ENCODE data around the gene SYT13.

SYT13 gene

GRCh38 chr11:45245218-45246045 is 40.7 kb downstream of the SYT13 start:
- no peak for DNase-seq (ENCODE audit: low spot score in 2 of 2)
- no peak overlapping the region for H3K4me3 ChIP-seq
- H3K27me3 ChIP-seq (ENCODE audit: low read depth) = no peaks in the 10 kb centered on the region
- no peaks in the 10 kb centered on the region for H3K9me3 ChIP-seq
- H3K4me1 ChIP-seq = no peaks in the 10 kb centered on the region
- no peaks in the 10 kb centered on the region for H3K36me3 ChIP-seq (replicated peaks)
- in situ Hi-C loops (cut with MboI; ENCODE audit: low sequenced_read_pairs) = no loop called here

- in situ Hi-C loops (cut with MboI; ENCODE audit: low sequenced_read_pairs) = no loop called here
- Histone ChIP-seq H3K9me3 (no peaks in the 10 kb centered on the region), H3K27me3 (ENCODE audit: low read depth) (no peaks in the 10 kb centered on the region), H3K4me1 (no peaks in the 10 kb centered on the region), H3K4me3 (no peak overlapping the region), H3K36me3 (replicated peaks) (no peaks in the 10 kb centered on the region)
- no peak for DNase-seq (ENCODE audit: low spot score in 2 of 2)
These were observed 42.2 kb downstream of the SYT13 start for GRCh38 chr11:45243967-45244366.

GRCh38 chr11:45239733-45240132 is 46.4 kb downstream of the SYT13 start:
- H3K36me3 ChIP-seq (replicated peaks) = no peaks in the 10 kb centered on the region
- in situ Hi-C loops (cut with MboI; ENCODE audit: low sequenced_read_pairs) = loop anchor here (10.0 kb wide), 1 partner anchor 65 kb away; no protein-coding TSS in a partner anchor
- H3K4me3 ChIP-seq = no peak overlapping the region
- H3K9me3 ChIP-seq = no peaks in the 10 kb centered on the region
- no peaks in the 10 kb centered on the region for H3K4me1 ChIP-seq
- H3K27me3 ChIP-seq (ENCODE audit: low read depth) = 0 out of 2 replicates have a peak, but pooled peaks cover 2% of the 10 kb centered on the region
- no peak for DNase-seq (ENCODE audit: low spot score in 2 of 2)

GRCh38 chr11:45238724-45239123 is 47.4 kb downstream of the SYT13 start:
- no peak for DNase-seq (ENCODE audit: low spot score in 2 of 2)
- Histone ChIP-seq H3K4me1 (no peaks in the 10 kb centered on the region), H3K36me3 (replicated peaks) (no peaks in the 10 kb centered on the region), H3K9me3 (no peaks in the 10 kb centered on the region), H3K27me3 (ENCODE audit: low read depth) (0 out of 2 replicates have a peak, but pooled peaks cover 2% of the 10 kb centered on the region), H3K4me3 (no peak overlapping the region)
- in situ Hi-C loops (cut with MboI; ENCODE audit: low sequenced_read_pairs) = loop anchor here (10.0 kb wide), 1 partner anchor 64 kb away; no protein-coding TSS in a partner anchor

GRCh38 chr11:45237711-45238315 is 48.3 kb downstream of the SYT13 start:
- Histone ChIP-seq H3K4me1 (no peaks in the 10 kb centered on the region), H3K9me3 (no peaks in the 10 kb centered on the region), H3K36me3 (replicated peaks) (no peaks in the 10 kb centered on the region), H3K4me3 (no peak overlapping the region), H3K27me3 (ENCODE audit: low read depth) (0 out of 2 replicates have a peak, but pooled peaks cover 2% of the 10 kb centered on the region)
- no peak for DNase-seq (ENCODE audit: low spot score in 2 of 2)
- in situ Hi-C loops (cut with MboI; ENCODE audit: low sequenced_read_pairs) = loop anchor here (10.0 kb wide), 1 partner anchor 63 kb away; no protein-coding TSS in a partner anchor

- no peaks in the 10 kb centered on the region for H3K36me3 ChIP-seq (replicated peaks)
- DNase-seq (ENCODE audit: low spot score in 2 of 2) = no peak
- no peak overlapping the region for H3K4me3 ChIP-seq
- H3K9me3 ChIP-seq = no peaks in the 10 kb centered on the region
- 0 out of 2 replicates have a peak, but pooled peaks cover 2% of the 10 kb centered on the region for H3K27me3 ChIP-seq (ENCODE audit: low read depth)
- in situ Hi-C loops (cut with MboI; ENCODE audit: low sequenced_read_pairs) = loop anchor here (10.0 kb wide), 1 partner anchor 60 kb away; no protein-coding TSS in a partner anchor
- H3K4me1 ChIP-seq = no peaks in the 10 kb centered on the region
These were observed 51.7 kb downstream of the SYT13 start for GRCh38 chr11:45234306-45235006.

GRCh38 chr11:45233804-45234170 is 52.4 kb downstream of the SYT13 start:
- no peaks in the 10 kb centered on the region for H3K4me1 ChIP-seq
- H3K4me3 ChIP-seq = no peak overlapping the region
- H3K36me3 ChIP-seq (replicated peaks) = no peaks in the 10 kb centered on the region
- in situ Hi-C loops (cut with MboI; ENCODE audit: low sequenced_read_pairs) = loop anchor here (10.0 kb wide), 1 partner anchor 59 kb away; no protein-coding TSS in a partner anchor
- H3K27me3 ChIP-seq (ENCODE audit: low read depth) = 0 out of 2 replicates have a peak, but pooled peaks cover 2% of the 10 kb centered on the region
- no peak for DNase-seq (ENCODE audit: low spot score in 2 of 2)
- H3K9me3 ChIP-seq = no peaks in the 10 kb centered on the region

GRCh38 chr11:45233121-45233803 is 52.9 kb downstream of the SYT13 start:
- 0 out of 2 replicates have a peak, but pooled peaks cover 2% of the 10 kb centered on the region for H3K27me3 ChIP-seq (ENCODE audit: low read depth)
- H3K4me3 ChIP-seq = no peak overlapping the region
- peak; percentile 34 to 83 for DNase-seq (ENCODE audit: low spot score in 2 of 2)
- in situ Hi-C loops (cut with MboI; ENCODE audit: low sequenced_read_pairs) = loop anchor here (10.0 kb wide), 1 partner anchor 58 kb away; no protein-coding TSS in a partner anchor
- no peaks in the 10 kb centered on the region for H3K4me1 ChIP-seq
- no peaks in the 10 kb centered on the region for H3K36me3 ChIP-seq (replicated peaks)
- H3K9me3 ChIP-seq = no peaks in the 10 kb centered on the region

- Histone ChIP-seq H3K36me3 (replicated peaks) (no peaks in the 10 kb centered on the region), H3K9me3 (no peaks in the 10 kb centered on the region), H3K4me1 (no peaks in the 10 kb centered on the region), H3K27me3 (ENCODE audit: low read depth) (0 out of 2 replicates have a peak, but pooled peaks cover 2% of the 10 kb centered on the region), H3K4me3 (no peak overlapping the region)
- DNase-seq (ENCODE audit: low spot score in 2 of 2) = no peak
- in situ Hi-C loops (cut with MboI; ENCODE audit: low sequenced_read_pairs) = loop anchor here (10.0 kb wide), 1 partner anchor 58 kb away; no protein-coding TSS in a partner anchor
These were observed 53.6 kb downstream of the SYT13 start for GRCh38 chr11:45232341-45233080.

GRCh38 chr11:45229401-45230020 is 56.6 kb downstream of the SYT13 start:
- Histone ChIP-seq H3K36me3 (replicated peaks) (no peaks in the 10 kb centered on the region), H3K4me1 (no peaks in the 10 kb centered on the region), H3K27me3 (ENCODE audit: low read depth) (no peaks in the 10 kb centered on the region), H3K4me3 (no peak overlapping the region), H3K9me3 (no peaks in the 10 kb centered on the region)
- in situ Hi-C loops (cut with MboI; ENCODE audit: low sequenced_read_pairs) = loop anchor here (10.0 kb wide), 1 partner anchor 55 kb away; no protein-coding TSS in a partner anchor
- no peak for DNase-seq (ENCODE audit: low spot score in 2 of 2)

- in situ Hi-C loops (cut with MboI; ENCODE audit: low sequenced_read_pairs) = no loop called here
- H3K27me3 ChIP-seq (ENCODE audit: low read depth) = no peaks in the 10 kb centered on the region
- no peaks in the 10 kb centered on the region for H3K4me1 ChIP-seq
- H3K4me3 ChIP-seq = no peak overlapping the region
- no peak for DNase-seq (ENCODE audit: low spot score in 2 of 2)
- H3K36me3 ChIP-seq (replicated peaks) = no peaks in the 10 kb centered on the region
- no peaks in the 10 kb centered on the region for H3K9me3 ChIP-seq
These were observed 58.3 kb downstream of the SYT13 start for GRCh38 chr11:45227836-45228235.

- in situ Hi-C loops (cut with MboI; ENCODE audit: low sequenced_read_pairs) = no loop called here
- H3K36me3 ChIP-seq (replicated peaks) = no peaks in the 10 kb centered on the region
- DNase-seq (ENCODE audit: low spot score in 2 of 2) = no peak
- H3K9me3 ChIP-seq = no peaks in the 10 kb centered on the region
- H3K4me3 ChIP-seq = no peak overlapping the region
- no peaks in the 10 kb centered on the region for H3K27me3 ChIP-seq (ENCODE audit: low read depth)
- H3K4me1 ChIP-seq = no peaks in the 10 kb centered on the region
These were observed 59.2 kb downstream of the SYT13 start for GRCh38 chr11:45226901-45227300.
